GM20000 (cell line): ENCODE results near the gene BMP8B.

Source experiments
- DNase-seq: peaks from one replicate; pipeline ENCODE4 v3.0.0; 2012; ENCODE audit warnings: low spot score
- CTCF ChIP-seq: IDR thresholded peaks from 2 replicates; pipeline ENCODE4 v1.5.1; 2012; ENCODE audit warnings: mild to moderate bottlenecking, control low read depth; ENCODE audit errors: extremely low read depth, missing control alignments

BMP8B gene, protein sequence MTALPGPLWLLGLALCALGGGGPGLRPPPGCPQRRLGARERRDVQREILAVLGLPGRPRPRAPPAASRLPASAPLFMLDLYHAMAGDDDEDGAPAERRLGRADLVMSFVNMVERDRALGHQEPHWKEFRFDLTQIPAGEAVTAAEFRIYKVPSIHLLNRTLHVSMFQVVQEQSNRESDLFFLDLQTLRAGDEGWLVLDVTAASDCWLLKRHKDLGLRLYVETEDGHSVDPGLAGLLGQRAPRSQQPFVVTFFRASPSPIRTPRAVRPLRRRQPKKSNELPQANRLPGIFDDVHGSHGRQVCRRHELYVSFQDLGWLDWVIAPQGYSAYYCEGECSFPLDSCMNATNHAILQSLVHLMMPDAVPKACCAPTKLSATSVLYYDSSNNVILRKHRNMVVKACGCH

GRCh38 chr1:39788758-39789570 is at the start of gene BMP8B:
Gene BMP8B, minus strand, starts transcription at chr1:39788865. Its CDS starts 380 bp downstream, at chr1:39788485.
- peak; percentile 92 for DNase-seq
- no peak for TF ChIP-seq CTCF

DNA sequence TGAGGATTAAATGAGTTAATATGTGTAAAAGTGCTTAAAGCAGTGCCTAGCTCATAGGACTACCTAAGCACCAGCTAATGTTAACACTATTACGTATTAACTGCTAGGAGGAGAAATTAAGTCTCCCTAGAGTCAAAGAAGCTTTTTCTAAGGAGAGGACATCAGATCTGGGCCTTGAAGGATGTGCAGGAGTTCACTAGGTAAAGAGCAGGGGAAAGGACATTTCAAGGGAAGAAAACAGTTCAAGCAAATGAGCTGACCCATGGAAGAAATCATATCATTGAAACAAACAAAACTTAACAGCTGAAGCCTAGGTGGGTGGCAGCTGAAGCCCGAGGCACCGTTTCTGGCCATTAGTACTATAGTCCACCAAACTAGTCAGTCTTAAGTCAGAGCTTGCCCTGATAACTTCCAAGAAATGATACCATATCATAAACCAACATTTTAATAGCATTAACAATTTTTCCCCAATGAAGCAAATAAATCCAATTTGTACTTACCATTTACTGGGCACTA is 48.0 kb upstream of the BMP8B start:
- TF ChIP-seq CTCF, result no peak
- no peak for DNase-seq

- no peak for TF ChIP-seq CTCF
- DNase-seq, result no peak
Measured at GRCh38 chr1:39835935-39836594, 47.4 kb upstream of the BMP8B start.

DNA sequence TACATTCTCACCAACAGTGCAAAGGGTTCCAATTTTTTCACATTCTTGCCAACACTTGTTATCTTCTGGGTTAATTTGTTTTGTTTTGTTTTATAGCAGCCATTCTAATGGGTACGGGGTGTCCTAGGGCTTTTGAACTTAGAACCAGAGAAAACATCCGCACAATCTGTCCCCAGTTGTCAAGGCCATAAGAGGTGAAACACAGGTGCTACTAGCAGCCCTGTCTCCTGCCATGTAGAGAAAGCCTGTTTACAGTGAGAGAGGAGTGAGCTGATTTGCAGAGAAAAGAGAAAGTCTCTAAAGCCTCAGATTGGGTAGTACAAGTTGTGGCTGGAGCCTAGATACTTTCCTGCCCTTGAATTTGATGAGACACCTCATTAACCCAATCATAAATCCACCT is 46.4 kb upstream of the BMP8B start:
- no peak for DNase-seq

GRCh38 chr1:39833621-39834385 is 45.1 kb upstream of the BMP8B start:
- DNase-seq, result no peak
- no peak for TF ChIP-seq CTCF

More for the DNA sequence above, 46.4 kb upstream of the BMP8B start:
- TF ChIP-seq CTCF, result no peak

DNA sequence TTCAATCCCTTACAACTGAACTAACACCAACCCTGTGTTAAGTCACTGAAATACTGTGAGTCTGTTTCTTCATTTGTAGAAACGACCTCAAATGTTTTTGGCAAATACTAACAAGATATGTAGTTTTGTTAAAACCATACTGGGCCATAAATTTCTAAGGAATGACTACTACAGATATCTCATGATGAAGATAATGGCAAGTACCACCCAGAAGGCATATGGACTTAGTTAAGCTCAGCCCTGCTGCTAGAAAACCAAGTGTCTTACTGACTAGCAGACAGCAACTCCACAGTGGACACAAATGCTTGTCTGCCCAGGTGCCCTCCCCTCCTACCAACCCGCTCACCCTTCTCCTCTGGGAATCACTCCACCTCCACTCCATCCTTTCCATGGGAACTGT is 44.5 kb upstream of the BMP8B start:
- TF ChIP-seq CTCF, result no peak
- DNase-seq, result no peak
